SKM-1 (cell line): ENCODE data around the gene LRCH3.
"Not testable (repeated sequence)": the region's sequence is repeated elsewhere in the genome, so short reads cannot be mapped to it uniquely, and the experiment has no call there.

Source experiments
- DNase-seq: peaks from one replicate; lab custom pipeline; 2025; ENCODE audit not compliant: unreplicated experiment; lab: John Stamatoyannopoulos, UW

LRCH3 gene

DNA sequence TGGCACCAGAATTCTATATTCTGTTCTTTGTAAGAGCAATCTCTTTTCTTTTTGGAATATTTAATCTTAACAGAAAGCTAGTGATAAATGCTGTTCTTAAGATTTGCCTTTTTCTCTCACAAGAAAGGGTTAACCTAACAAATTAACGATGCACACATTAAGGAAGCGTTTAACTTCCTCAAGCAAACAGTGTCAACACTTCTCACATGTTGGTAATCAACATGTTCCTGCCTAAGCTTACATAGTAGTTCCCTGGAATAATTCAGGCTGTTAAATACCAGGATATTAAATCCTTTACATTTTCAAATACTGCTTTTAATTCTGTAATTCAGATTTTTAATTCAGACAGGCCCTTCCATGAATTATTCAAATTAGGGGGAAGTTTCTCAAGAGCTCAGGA, 91.5 kb downstream of the LRCH3 start:
- no peak for DNase-seq

DNA sequence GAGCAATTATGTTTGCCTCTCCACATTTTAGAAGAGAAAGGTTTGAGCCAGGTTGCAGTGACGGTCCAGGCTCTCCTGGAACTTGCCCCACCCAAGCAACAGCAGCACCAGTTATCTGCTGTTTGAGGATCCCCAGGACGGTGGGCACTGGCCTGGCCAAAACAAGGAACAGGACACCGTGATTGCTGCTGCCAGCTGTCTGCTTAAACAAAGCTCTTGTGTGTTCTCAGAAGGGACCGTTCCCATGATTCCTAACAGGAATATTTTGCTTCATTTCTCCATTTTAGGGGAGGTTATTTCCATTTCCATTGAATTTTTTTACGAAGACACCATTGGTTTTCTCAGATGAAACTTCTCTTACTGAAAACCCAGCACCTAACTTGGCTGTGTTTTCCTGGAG, 92.5 kb downstream of the LRCH3 start:
- no peak for DNase-seq

GRCh38 chr3:197884330-197884729, 93.3 kb downstream of the LRCH3 start:
- DNase-seq, result not testable (repeated sequence)

DNA sequence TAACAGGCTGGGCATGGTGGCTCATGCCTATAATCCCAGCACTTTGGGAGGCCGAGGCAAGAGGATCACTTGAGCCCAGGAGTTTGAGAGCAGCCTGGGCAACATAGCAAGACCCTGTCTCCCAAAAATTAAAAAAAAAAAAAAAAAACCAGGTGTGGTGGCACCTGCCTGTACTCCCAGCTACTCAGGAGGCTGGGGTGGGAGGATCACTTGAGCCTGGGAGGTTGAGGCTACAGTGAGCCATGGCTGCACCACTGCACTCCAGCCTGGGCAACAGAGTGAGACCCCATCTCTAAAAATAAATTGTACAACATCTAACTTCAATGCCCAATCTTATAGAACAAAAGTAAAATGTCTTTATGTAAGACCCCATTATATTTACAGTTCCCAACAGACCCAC, 95.0 kb downstream of the LRCH3 start:
- not testable (repeated sequence) for DNase-seq

GRCh38 chr3:197887430-197888053, 96.5 kb downstream of the LRCH3 start:
- not testable (repeated sequence) for DNase-seq

GRCh38 chr3:197888511-197888910, 97.5 kb downstream of the LRCH3 start:
- DNase-seq, result no peak

- DNase-seq, result no peak
These were observed 98.3 kb downstream of the LRCH3 start for GRCh38 chr3:197889204-197889930.

DNA sequence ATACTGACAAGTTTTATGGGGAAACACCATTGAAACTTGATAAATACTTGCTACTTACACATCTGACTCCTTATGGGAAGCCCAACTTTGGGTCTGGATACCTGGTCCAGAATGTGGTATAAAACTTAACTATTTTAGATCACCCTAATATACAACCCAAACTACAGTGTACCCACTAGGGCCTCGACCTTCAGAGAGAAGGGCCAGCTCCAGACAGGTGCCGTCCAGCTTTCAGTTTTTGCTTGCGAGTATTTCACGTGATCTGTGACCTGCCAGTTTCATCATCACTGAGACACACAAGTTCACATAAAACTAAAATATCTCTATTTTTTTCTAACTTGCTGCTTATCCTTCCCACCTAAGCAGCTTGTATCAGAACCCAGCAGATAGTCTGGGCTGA, 99.6 kb downstream of the LRCH3 start:
- no peak for DNase-seq

DNA sequence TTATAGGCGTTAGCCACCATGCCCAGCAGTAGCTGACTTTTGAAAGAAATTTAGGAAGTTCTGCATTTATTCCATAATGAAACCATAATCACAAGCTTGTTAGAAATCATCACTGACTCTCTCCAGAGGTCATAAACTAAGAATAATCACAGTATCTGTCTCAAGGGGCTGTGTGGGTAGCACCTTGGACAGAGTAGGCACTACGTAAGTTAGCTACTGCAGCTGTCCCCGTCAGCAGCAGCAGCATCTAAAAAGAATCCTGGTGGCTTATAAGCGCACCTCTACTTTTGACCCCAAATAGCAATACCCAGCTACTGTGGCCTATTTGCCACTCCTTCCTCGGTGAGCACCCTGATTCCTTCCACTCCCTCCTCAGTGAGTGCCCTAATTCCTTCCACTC, 101.1 kb downstream of the LRCH3 start:
- DNase-seq, result no peak

- DNase-seq, result no peak
These were observed 105.4 kb downstream of the LRCH3 start for GRCh38 chr3:197896421-197896820.

GRCh38 chr3:197899833-197900478, 108.9 kb downstream of the LRCH3 start:
- DNase-seq, result no peak

DNA sequence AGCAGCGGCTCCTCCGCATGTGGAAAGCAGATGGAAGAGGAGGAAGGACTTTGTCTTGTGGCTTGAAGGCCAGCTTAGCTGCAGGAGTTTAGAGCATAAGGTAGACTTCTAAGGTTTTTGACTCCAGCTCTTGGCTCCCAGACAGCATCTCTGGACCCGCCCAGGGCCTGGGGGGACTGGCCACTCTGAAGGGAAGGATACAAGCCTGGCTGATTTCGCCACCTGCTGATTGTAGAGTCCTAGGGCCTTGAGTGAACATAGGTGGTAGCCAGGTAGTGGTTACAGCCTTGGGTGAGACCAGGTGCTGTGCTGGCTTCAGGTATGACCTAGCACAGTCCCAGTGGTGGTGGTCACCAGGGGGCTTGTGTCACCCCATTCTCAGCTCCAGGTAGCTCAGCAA, 110.6 kb downstream of the LRCH3 start:
- DNase-seq, result no peak

DNA sequence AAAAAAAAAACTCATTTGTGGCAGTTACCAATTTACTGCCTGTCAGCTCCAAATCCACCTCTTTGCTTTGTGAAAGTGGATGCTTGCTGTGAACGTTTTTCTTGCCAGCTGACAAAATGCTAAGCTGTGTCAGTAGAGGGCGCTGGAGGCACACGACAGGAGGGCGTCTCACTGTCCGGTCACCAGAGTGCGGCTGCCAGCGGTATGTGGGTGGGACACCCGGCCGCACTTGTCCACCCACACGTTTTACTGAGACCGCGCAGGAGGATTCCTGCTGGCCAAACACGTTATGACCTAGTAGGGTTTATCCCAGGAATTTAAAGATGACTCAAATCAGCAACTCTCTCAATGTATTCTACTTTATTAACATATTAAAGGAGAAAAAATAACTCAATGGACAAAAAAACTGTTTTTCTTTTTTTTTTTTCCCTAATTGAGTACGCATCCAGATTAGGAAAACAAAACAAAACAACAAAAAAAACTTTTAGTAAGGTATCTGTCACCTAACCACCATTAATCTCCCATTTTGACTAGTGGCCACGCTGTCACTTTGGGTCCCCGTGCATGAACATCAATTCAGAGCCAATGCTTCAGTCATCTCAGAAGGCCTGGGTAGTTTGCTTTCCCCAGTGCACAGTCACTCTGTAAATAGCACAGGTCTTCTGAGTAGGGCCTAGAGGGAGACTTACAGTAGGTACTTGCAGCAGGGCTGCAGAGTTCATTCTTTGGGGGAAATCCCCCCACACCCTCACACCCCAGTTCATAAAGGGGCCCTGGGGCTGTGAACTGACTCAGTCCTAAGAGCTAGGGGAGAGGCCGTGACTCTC, 115.2 kb downstream of the LRCH3 start:
- peak; percentile 31 for DNase-seq

DNA sequence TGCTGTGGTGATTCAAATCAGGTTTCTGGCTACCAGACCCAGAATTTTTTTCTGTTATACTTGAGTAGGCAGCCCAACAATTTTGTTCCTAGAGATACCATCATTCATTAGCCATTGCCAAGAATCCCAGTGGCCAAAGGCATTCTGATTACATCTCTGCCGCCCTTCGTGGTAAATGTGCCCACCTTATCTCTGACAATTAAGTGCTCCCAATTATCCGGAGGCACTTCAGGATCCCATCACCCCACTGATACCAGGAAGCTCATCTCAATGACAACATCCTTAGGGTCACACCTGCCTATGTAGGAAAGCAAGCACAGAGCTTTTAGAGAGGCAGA, 115.8 kb downstream of the LRCH3 start:
- no peak for DNase-seq

- DNase-seq, result no peak
These were observed 116.1 kb downstream of the LRCH3 start for GRCh38 chr3:197907196-197907595.

GRCh38 chr3:197908550-197908949, 117.5 kb downstream of the LRCH3 start:
- not testable (repeated sequence) for DNase-seq

DNA sequence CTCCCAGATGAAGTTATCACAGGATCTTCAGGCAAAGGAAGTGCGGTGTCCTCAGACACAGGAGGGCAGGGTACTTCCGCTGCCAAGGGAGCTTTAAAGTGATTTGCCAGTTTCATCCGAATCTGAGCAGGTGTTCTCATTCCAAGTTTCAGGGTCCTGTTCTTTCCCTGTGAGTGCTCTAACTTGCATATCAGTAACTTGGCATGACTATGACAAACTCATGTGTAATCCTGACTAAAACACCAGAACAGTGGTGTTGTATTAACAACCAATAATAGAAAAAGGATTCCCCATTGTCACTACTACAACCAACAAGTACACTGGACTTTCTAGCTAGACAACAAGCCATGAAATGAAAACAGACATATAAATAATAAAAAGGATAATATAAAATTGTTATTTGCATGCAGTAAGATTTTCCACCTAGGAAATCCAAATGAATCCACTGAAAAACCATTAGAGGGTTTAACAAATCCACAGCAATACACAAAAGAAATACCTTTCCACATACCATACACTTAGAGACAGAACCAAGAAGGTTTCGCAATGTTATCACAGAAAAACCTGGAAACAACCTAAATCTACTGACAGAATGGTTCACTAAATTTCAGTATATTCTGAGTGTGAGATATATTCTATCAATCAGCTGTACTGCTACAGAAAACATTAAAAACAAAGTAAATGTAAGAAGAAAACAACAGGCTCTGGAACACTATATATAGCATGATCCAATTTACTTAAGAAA, 118.1 kb downstream of the LRCH3 start:
- DNase-seq, result no peak

- DNase-seq, result no peak
These were observed 121.9 kb downstream of the LRCH3 start for GRCh38 chr3:197912741-197913476.

DNA sequence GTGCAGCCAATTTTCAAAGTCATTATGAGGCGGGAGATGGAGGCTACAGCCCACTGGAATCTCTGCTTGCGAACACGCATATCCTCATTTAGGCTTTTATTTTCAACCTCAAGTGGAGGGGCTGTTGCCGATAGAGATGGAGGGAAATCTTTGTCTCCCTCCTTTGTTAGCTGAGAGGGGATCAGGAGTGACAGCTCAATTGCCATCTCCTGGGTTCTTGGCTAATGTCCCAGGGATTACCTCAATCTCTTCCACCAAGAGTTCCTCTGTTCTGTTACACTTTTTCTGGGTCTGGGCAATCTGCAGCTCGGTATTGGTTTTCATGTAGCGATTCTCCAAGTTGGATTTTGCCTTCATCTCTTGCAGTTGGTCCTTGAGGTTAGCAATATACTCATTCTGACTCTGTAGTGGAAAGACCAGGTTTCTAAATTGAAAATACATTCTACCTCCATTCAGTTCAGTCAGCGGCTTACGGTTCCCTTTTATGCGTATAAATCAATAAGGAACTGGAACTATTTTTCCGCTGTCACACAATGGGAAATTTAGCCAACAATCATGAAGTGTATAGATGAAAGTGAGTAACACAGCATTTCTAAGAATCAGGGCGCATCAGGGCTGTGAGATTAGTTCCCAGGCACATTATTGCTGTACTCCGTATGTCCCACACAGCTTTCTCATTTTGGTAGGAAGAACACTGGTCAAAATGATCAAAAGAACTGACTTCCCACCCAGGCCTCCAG, 122.8 kb downstream of the LRCH3 start:
- no peak for DNase-seq
